IPS-NIHi7 (cell line): ENCODE results near the gene ZPR1.
"Not testable (repeated sequence)": the region's sequence is repeated elsewhere in the genome, so short reads cannot be mapped to it uniquely, and the experiment has no call there.

Experiments used
- DNase-seq: peaks from one replicate; pipeline ENCODE4 v3.0.0; 2012; ENCODE audit warnings: mixed read lengths; ENCODE audit errors: extremely low spot score

ZPR1 gene

DNA sequence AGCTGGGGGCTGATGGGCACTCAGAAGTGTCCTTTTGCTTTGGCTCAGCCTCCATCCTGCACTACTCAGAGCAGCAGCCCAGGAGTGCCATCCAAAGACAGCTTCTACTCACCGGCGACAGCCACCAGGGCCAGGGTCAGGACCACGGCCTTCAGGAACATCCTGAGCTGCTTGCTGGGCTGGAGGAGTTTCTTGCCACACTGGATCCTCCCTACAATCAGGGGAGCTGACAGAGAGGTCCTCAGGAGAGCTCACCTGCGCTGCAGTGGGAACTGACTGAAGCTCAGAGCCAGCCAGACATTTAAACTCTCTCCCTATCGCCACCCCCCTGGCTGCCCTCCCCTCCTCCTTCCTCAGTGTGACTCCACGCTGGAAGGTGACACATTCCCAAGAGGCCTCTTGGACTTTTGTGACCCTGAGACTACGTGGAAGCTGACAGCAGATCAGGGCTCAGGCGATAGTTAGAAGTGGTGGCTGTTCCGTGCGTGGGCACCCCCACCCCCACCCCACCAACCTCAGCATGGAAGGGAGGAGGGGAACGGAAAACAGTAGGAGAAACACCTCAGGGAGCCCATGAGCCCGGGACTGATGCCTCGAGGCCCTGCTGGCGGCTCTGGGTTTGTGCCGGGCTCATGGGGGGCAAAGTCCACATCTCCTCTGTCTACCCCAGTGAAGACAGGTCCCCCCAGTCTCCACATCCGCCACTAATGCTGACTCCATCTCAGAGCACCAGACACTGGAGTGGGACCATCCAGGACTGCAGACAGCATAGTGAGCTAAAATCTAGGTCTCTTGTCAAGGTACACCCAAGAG, 35.4 kb upstream of the ZPR1 start, which contains the start of gene APOA4:
Gene APOA4 (minus strand): TSS at position 274 of the 813 bp plus-strand sequence. CDS start 113 bp downstream, at position 161.
- no peak for DNase-seq

DNA sequence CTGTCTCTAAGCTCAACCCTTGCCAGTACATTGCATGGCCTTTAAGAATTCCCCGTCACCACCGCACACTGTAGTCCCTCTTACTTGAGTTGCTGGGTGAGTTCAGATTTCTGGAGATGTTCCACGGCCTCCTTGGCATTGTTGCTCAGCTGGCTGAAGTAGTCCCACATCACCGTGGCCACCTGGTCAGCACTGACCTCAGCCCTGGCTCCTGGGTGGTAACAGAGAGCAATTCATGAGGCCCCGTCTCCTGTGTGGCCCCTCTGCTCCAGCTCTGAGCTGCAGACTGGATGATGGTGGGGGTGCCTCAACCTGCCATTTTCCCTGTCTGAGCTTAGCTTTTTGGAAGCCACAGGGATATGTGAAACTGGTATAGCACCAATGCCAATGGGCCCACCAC, 34.8 kb upstream of the ZPR1 start:
- no peak for DNase-seq

DNA sequence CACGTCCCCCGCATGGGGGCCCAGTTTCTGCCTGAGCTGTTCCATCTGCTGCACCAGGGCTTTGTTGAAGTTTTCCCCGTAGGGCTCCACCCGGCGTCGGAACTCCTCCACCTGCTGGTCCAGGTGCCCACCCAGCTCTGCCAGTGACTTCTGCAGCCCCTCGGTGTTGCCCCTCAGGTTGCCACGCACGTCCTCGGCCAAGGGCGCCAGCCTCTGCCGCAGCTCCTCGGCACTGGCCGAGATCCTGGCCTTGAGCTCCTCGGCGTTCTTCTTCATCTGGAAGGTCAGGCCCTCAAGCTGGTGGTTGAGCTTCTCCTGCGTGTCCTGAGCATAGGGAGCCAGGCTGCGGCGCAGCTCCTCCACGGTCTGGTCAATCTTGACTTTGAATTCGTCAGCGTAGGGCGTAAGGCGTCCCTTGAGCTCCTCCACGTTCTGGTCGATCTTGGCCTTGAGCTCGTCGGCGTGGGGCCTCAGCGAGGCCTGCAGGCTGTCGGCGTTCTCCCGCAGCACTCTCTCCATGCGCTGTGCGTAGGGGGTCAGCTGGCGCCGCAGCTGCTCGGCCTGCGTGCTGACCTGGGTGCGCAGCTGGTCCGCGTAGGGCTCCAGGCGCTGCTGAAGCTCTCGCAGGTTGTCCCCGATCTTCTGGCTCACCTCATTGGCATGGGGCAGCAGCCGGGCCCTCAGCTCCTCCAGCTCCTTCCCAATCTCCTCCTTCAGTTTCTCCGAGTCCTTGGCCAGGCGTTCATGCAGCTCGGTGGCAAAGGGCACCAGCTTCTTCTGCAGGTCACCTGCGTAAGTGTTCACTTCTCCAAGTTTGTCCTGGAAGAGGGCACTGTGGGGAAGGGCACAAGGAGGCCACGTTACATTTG, 33.5 kb upstream of the ZPR1 start:
- DNase-seq, result no peak

DNA sequence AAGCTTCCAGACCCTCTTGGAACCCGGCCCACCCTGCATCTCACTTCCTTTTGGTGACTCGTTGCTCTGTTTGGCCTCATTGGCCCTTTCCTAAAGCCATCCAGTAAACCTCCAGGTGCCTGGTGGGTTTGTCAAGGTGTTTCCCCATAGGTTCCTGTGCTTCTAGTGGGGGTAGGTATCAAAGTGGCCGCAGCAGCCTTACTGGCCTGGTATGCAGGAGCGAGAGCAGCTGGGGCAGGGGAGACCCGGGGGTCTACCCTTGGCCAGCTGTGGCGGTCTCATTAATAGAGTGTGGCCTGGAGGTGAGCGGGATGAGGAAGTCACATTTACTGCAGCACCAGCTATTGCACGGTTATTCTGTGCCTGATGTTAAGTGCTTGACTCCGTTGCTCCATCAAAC, 31.2 kb upstream of the ZPR1 start:
- DNase-seq, result no peak

- no peak for DNase-seq
Observed at GRCh38 chr11:116814502-116814901, 26.7 kb upstream of the ZPR1 start.

- no peak for DNase-seq
Observed at GRCh38 chr11:116813781-116814471, 26.1 kb upstream of the ZPR1 start.

GRCh38 chr11:116813170-116813569, 25.3 kb upstream of the ZPR1 start:
- no peak for DNase-seq

- DNase-seq, result no peak
Observed at GRCh38 chr11:116812109-116812508, 24.3 kb upstream of the ZPR1 start.

DNA sequence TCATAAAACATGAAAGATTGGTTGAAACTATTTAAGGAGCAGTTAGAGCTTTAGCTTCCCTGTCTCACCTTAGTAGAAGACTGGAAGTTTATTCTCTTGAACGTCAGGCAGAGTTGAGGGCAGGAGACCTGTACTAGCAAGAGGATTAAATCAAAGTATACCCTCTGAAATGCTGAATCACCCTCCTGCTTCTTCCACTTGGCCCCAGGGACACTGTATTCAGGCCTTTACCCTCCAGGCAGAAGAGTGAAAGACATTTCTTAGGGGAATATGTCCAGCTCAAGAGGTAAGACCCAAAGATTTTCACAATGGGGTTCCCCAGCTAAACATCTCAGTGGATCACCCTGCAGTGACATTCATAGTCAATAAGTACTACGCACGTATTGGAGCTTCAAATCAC, 23.4 kb upstream of the ZPR1 start:
- no peak for DNase-seq

- no peak for DNase-seq
Observed at GRCh38 chr11:116808262-116809175, 20.7 kb upstream of the ZPR1 start.

GRCh38 chr11:116807601-116808261, 19.9 kb upstream of the ZPR1 start:
- no peak for DNase-seq

- no peak for DNase-seq
Observed at GRCh38 chr11:116804001-116804400, 16.2 kb upstream of the ZPR1 start.

DNA sequence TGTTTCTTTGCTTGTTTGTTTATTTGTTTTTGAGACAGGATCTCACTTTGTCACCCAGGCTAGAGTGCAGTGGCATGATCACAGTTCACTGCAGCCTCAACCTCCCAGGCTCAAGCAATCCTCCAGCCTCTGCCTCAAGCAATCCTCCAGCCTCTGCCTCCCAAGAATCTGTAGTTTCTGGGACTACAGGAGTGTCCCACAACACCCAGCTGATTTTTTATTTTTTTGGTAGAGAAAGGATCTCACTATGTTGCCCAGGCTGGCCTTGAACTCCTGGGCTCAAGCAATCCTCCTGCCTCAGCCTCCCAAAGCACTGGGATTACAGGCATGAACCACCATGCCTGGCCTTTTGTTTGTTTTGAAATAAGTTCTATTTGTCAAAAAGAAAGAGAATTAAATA, 13.8 kb upstream of the ZPR1 start:
- DNase-seq, result not testable (repeated sequence)

DNA sequence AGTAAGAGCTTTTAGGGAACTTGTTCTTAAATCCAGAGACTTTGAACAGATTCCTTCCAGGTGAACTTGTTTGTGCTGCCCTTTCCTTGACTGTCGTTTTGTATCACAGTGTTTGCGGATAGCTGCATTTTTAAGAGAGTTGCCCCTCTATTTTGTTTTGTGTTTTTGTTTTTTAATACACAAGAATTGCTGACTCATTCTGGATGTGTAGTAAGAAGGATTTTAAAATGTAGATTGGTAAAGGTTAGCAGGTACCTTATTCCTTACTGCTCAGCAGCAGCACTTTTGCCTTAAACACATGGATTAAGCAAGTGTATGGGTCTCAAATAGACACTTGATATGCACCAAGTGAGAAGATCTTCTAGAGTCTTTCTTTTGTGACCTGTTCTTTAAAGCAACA, 12.8 kb upstream of the ZPR1 start:
- no peak for DNase-seq

- DNase-seq, result no peak
Observed at GRCh38 chr11:116798368-116798767, 10.5 kb upstream of the ZPR1 start.

DNA sequence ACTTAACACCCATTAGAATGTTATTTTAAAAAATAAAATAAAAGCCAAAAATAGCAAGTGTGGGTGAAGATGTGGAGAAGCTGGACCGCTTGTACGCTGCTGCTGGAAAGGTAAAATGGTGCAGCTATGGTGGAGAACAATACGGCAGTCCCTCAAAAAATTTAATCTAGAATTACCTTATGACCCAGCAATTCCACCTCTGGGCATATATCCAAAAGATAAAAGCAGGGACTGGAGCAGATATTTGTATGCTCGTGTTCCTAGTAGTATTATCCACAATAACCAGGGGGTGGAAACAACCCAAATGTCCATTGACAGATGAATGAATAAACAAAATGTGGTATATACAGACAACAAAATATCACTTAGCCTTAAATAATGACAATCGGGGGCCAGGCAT, 10.0 kb upstream of the ZPR1 start:
- no peak for DNase-seq

GRCh38 chr11:116796548-116796947, 8.7 kb upstream of the ZPR1 start:
- no peak for DNase-seq

- no peak for DNase-seq
Observed at GRCh38 chr11:116794851-116795250, 7.0 kb upstream of the ZPR1 start.

DNA sequence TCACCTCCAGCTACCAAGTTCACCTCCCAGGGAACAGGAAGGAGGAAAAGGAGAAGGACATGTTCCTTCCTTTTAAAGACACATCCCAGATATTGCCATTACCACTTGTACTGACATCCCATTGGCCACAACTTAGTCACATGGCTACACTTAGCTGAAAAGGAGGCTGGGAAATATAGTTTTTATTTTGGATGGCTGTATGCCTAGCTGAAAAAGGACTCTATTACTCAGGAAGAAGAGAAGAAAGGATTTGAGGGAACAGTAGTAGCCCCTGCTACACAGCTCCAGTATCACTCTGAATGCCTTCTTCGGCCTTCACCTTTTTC, 5.9 kb upstream of the ZPR1 start:
- DNase-seq, result no peak

DNA sequence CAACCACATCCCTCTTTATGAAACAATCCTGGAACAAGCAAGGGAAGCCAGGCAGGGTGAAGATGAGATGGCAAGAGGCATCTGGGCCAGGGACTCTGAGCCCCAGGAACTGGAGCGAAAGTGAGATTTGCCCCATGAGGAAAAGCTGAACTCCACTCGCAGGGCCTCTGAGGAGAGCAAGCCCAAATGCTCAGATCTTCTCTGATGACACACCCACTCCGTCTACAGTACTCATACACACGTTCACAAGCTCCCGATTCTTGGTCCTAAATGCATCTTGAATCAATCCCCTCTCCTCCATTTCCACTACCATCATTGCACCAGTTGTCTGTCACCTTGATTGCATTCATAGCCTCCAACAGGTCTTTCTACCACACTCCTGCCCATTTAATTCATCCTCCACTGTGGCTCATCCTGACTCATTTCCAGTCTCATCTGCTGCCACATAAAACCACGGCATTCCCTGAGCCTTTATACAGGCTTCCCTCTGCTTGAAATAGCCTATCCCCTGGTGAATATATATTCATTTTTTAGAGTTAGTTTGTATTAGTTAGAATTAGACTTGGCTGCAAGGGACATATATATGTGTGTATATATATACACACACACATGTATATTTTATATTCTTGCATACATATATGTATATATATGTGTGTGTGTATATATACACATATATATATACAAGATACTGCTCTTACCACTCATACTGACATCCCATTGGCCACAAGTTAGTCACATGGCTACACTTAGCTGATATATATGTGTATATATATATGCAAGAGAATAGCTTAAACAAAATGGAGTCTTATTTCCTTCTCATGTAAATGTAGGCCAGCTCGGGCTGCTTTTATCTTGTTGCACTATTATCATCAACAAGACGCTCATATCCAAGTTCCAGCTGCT, 5.3 kb upstream of the ZPR1 start:
- DNase-seq, result no peak
